T1000 (cell line): ENCODE measurements around the gene LRMDA.

ENCODE experiments used
- DNase-seq: peaks from one replicate; lab custom pipeline; 2025; ENCODE audit warnings: mixed read lengths; lab: John Stamatoyannopoulos, UW

Gene LRMDA

DNA sequence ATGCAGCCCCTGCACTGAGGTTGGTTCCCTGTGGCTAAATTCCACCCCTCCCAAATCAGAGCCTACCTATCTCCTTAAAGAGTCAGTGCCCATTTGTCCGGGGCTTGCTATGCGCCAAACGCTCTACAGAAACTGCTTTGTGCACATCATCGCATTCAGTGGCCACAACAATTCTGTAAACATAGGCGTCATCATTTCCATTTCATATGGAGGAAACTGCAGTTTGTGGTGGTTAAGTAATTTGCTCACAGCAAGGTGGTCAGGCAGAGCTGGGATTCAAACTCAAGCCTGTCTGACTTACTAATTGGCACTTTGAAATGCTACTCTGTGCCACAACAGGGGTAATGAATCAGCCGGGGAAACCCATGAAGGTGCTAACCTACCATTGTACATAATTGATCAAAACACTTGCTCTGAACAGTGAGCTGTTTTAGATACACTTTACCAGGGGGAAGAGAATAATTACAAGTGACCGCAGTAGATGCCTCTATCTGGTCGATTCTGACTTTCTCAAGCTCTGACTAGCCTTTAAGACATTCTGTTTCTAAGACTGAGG lies 775.5 kb downstream of the LRMDA start:
- DNase-seq, result no peak

- DNase-seq, result no peak
Measured at GRCh38 chr10:76209135-76209534, 777.7 kb downstream of the LRMDA start.

DNA sequence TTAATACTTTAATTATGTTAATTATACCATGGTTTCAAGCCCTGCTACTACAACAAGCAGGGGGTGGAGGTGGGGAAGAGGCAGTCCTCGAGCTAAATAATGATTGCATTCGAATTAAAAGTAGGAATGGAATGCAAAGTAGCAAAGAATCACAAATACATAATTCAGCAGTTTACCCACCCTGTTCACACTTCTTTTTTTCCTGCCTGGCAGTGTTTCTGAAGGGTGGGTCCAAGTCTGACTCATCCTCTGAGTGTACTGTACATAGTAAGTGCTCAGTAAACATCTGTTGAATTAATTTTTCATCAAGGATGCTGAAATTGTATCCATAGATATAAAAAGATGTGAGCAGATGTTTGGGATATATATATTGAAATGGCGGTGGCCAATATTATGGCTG lies 778.8 kb downstream of the LRMDA start:
- DNase-seq, result no peak

DNA sequence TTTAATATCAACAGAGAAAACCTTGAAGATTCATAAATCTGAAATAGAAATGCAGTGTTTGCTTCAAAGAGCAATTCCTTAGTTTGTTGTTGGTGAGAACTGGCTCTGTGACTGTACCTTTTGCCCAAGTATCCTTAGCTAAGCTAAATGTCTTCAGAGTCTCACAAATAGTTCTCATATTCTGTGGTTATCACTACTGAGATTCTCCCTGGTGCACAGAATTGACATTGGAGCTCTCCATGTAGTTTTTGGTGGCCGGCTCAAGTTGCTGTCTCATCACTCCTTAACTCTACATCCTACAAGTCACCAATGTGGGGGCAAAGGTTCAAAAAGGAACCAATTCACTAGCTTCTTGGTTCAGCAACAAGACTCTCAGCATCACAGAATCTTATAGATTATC lies 780.3 kb downstream of the LRMDA start:
- DNase-seq, result no peak

- DNase-seq, result no peak
Measured at GRCh38 chr10:76213876-76214275, 782.5 kb downstream of the LRMDA start.

DNA sequence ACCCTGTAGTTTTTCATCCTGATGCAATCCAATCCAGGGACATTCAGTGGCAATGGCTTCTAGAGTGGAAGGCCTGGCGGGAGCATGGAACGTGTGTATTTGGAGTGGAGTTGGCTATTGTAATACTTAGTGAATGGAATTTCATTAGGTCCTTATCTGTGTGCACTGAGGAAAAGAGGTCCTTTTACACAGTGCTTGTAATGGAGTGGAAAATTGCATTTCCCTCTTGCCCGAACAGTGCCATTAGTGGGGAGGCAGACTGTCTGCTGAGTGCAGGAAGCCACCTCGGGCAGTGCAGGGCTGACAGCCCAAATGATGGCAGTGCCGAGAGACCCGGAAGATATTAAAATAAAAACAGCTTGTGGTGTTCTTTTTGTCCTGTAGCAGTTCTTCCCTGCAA lies 786.6 kb downstream of the LRMDA start:
- no peak for DNase-seq

DNA sequence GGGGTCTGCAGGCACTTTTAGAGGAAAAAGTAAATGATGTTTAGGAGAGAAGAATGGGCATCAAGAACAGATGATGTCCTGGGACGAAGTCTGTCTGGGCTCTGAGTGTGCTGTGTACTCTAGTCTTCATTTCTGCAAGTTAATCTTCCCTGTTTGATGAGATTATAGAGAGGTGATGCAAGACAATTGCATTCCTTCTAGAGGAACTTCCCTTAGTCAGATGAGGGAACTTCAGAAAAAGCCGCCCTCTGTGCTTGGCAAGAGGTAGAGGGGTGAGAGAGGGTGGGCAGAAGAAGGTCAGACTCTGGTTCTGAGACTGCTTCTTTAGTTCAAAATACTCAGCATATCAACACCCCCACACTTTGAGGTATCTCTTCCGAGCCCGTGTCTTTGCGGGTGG lies 797.9 kb downstream of the LRMDA start:
- no peak for DNase-seq

DNA sequence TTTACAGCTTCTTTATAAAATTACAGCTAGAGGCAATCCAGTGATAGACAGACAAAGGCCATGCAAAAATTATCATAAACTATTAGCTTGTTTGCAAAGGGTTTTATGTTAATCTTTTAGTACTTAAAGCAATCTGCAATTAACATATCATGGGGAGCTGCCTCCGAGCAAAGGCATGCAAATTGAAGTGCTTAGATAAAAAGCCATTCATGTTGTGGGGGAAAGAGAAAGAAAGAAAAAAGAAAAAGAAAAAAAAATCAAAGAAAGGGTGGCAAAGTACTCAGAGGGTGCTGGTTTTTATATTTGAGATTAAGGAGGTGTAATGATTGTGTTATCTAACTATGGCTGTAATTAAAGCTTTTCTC lies 799.5 kb downstream of the LRMDA start:
- DNase-seq, result no peak

- no peak for DNase-seq
Measured at GRCh38 chr10:76231286-76231934, 800.0 kb downstream of the LRMDA start.

DNA sequence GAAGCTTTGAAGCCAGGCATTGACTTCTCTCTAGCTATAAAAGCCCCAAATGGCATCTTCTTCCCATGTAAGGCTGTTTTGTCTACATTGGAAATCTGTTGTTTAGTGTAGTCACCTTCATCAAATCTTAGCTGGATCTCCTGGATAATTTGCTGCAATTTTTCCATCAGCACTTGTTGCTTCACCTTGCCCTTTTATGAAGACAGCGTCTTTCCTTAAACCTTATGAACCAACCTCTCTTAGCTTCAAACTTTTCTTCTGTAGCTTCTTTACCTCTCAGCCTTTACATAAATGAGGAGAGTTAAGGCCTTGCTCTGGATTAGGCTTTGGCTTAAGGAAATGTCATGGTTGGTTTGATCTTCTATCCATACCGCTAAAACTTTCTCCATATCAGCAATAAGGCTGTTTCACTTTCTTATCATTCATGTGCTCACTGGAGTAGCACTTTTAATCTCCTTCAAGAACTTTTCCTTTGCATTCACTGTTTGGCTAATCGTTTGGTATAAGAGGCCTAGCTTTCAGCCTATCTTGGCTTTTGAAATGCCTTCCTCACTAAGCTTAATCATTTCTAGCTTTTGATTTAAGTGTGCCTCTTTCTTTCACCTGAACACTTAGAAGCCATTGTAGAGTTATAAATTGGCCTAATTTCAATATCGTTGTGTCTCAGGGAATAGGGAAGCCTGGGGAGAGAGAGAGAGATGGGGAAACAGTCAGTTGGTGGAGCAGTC lies 803.2 kb downstream of the LRMDA start:
- DNase-seq, result no peak

- DNase-seq, result no peak
Measured at GRCh38 chr10:76236356-76236755, 804.9 kb downstream of the LRMDA start.

- no peak for DNase-seq
Measured at GRCh38 chr10:76242956-76243355, 811.5 kb downstream of the LRMDA start.

DNA sequence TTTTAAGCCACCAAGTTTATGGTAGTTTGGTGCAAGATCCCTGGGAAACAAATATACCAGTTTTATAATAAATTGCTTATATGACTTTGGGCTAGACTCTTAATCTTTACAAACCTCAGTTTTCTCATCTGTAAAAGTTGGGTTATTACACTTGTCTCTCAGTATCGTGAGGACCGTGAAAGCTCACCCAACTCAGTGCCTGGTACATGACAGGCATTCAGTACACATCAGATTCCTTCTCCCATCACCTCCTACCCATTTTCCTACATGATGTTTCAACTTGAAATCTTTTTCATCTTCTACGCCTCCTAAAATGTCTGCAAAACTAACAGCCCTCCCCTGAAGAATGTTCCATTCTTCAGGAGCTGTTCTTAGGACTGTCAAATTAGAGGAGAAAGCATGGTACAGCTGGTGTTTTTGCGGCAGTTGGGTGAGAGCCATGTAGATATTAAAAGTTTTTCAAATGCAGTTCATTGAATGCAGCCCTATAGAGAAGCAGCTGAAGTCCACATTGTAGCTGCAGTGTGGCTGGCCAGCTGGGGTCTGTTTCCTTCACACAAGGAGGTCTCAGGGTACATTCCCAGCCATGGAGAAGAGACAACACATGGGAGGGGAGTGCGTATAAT lies 812.8 kb downstream of the LRMDA start:
- DNase-seq, result no peak

GRCh38 chr10:76245951-76246495 lies 814.6 kb downstream of the LRMDA start:
- DNase-seq, result no peak

- no peak for DNase-seq
Measured at GRCh38 chr10:76248649-76249200, 817.3 kb downstream of the LRMDA start.

- no peak for DNase-seq
Measured at GRCh38 chr10:76251841-76252671, 820.6 kb downstream of the LRMDA start.

- DNase-seq, result no peak
Measured at GRCh38 chr10:76252733-76253132, 821.3 kb downstream of the LRMDA start.

- no peak for DNase-seq
Measured at GRCh38 chr10:76255241-76255640, 823.8 kb downstream of the LRMDA start.

- DNase-seq, result no peak
Measured at GRCh38 chr10:76257816-76258215, 826.4 kb downstream of the LRMDA start.

DNA sequence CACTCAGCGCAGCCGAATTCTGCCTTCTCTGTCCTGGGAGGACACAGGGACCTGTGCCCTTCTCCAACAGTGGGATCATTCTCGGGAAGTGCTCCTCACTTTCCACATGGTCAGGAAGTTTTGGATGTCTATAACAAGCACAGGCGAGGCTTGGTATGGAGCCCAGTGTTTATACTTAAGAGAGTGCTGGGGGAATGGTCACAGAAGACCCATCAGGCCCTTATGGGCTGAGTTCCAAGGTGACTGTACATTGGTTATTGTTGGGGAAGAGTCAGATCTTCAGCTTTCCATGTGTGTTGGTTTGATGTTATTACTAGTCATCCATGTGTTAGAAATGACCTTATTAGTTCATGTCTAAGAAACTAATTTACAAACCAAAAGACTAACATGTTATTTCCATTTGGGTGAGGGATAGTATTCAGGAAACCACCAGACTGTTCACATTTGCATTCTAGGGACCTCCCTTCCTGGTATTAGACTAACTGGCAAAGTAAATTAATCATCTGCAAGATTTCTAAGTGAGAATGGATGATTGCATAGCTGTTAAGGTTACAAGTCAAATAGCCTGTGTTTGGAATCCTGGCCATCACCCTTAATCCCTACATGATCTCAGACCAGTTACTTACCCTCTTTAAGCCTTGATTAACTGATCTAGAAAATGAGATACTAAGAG lies 834.2 kb downstream of the LRMDA start:
- no peak for DNase-seq

- no peak for DNase-seq
Measured at GRCh38 chr10:76268530-76268929, 837.1 kb downstream of the LRMDA start.
